ENCODE measurements around the gene LSAMP.

The LSAMP gene

GRCh38 chr3:116198087-116198486 lies 247.2 kb downstream of the LSAMP start:
- TF ChIP-seq EZH2phosphoT487 (IDR thresholded peaks at IDR 0.05; ENCODE audit: low read depth) (no peak), CTCF (IDR thresholded peaks at IDR 0.05; ENCODE audit: low read depth, low read length) (no peak)
- Histone ChIP-seq H4K20me1 (ENCODE audit: insufficient read depth, low read length) (no peaks in the 10 kb centered on the region), H3K27me3 (ENCODE audit: low read depth, low read length) (peaks cover 6% of the 10 kb centered on the region; the same call in 1 of the 2 replicates), H3K4me3 (ENCODE audit: low read length) (no peak overlapping the region), H3K36me3 (replicated peaks; ENCODE audit: low read depth, low read length) (no peaks in the 10 kb centered on the region), H3K4me2 (ENCODE audit: low read length) (no peak overlapping the region), H3K9me3 (ENCODE audit: insufficient read depth, low read length) (no peaks in the 10 kb centered on the region), H3K27ac (ENCODE audit: low read length) (no peak overlapping the region), H3K9ac (ENCODE audit: low read length) (no peak overlapping the region), H3K79me2 (ENCODE audit: low read length) (no peaks in the 10 kb centered on the region), H2AFZ (ENCODE audit: low read depth, low read length) (no peak overlapping the region), H3K4me1 (ENCODE audit: low read length) (no peaks in the 10 kb centered on the region)

- H3K4me3 ChIP-seq (ENCODE audit: low read length), result no peak overlapping the region
- no peaks in the 10 kb centered on the region for H3K79me2 ChIP-seq (ENCODE audit: low read length)
- H4K20me1 ChIP-seq (ENCODE audit: insufficient read depth, low read length), result no peaks in the 10 kb centered on the region
- H3K9ac ChIP-seq (ENCODE audit: low read length), result no peak overlapping the region
- no peaks in the 10 kb centered on the region for H3K9me3 ChIP-seq (ENCODE audit: insufficient read depth, low read length)
- H2AFZ ChIP-seq (ENCODE audit: low read depth, low read length), result no peak overlapping the region
- H3K27me3 ChIP-seq (ENCODE audit: low read depth, low read length), result no peaks in the 10 kb centered on the region
- no peaks in the 10 kb centered on the region for H3K4me1 ChIP-seq (ENCODE audit: low read length)
- H3K4me2 ChIP-seq (ENCODE audit: low read length), result no peak overlapping the region
- TF ChIP-seq EZH2phosphoT487 (IDR thresholded peaks at IDR 0.05; ENCODE audit: low read depth) (no peak), CTCF (IDR thresholded peaks at IDR 0.05; ENCODE audit: low read depth, low read length) (no peak)
- no peaks in the 10 kb centered on the region for H3K36me3 ChIP-seq (replicated peaks; ENCODE audit: low read depth, low read length)
- H3K27ac ChIP-seq (ENCODE audit: low read length), result no peak overlapping the region
These were observed 252.8 kb downstream of the LSAMP start for GRCh38 chr3:116192464-116192863.

- Histone ChIP-seq H3K4me1 (ENCODE audit: low read length) (no peaks in the 10 kb centered on the region), H3K4me3 (ENCODE audit: low read length) (no peak overlapping the region), H3K9ac (ENCODE audit: low read length) (no peak overlapping the region), H3K79me2 (ENCODE audit: low read length) (no peaks in the 10 kb centered on the region), H4K20me1 (ENCODE audit: insufficient read depth, low read length) (no peaks in the 10 kb centered on the region), H2AFZ (ENCODE audit: low read depth, low read length) (no peak overlapping the region), H3K36me3 (replicated peaks; ENCODE audit: low read depth, low read length) (no peaks in the 10 kb centered on the region), H3K27me3 (ENCODE audit: low read depth, low read length) (no peaks in the 10 kb centered on the region), H3K4me2 (ENCODE audit: low read length) (no peak overlapping the region), H3K27ac (ENCODE audit: low read length) (no peak overlapping the region), H3K9me3 (ENCODE audit: insufficient read depth, low read length) (no peaks in the 10 kb centered on the region)
- no peak for TF ChIP-seq CTCF (IDR thresholded peaks at IDR 0.05; ENCODE audit: low read depth, low read length)
These were observed 253.9 kb downstream of the LSAMP start for GRCh38 chr3:116191409-116191808.

GRCh38 chr3:116190095-116190494 lies 255.2 kb downstream of the LSAMP start:
- H3K79me2 ChIP-seq (ENCODE audit: low read length), result no peaks in the 10 kb centered on the region
- no peaks in the 10 kb centered on the region for H3K36me3 ChIP-seq (replicated peaks; ENCODE audit: low read depth, low read length)
- TF ChIP-seq CTCF (IDR thresholded peaks at IDR 0.05; ENCODE audit: low read depth, low read length) (no peak), EZH2phosphoT487 (IDR thresholded peaks at IDR 0.05; ENCODE audit: low read depth) (no peak)
- H3K9ac ChIP-seq (ENCODE audit: low read length), result no peak overlapping the region
- H4K20me1 ChIP-seq (ENCODE audit: insufficient read depth, low read length), result no peaks in the 10 kb centered on the region
- no peak overlapping the region for H3K27ac ChIP-seq (ENCODE audit: low read length)
- no peak overlapping the region for H3K4me2 ChIP-seq (ENCODE audit: low read length)
- H3K4me1 ChIP-seq (ENCODE audit: low read length), result no peaks in the 10 kb centered on the region
- no peaks in the 10 kb centered on the region for H3K27me3 ChIP-seq (ENCODE audit: low read depth, low read length)
- no peak overlapping the region for H3K4me3 ChIP-seq (ENCODE audit: low read length)
- H2AFZ ChIP-seq (ENCODE audit: low read depth, low read length), result no peak overlapping the region
- no peaks in the 10 kb centered on the region for H3K9me3 ChIP-seq (ENCODE audit: insufficient read depth, low read length)
